Activated naive CD4-positive, alpha-beta T cell treated with Interleukin-2 at 50 U/mL for 16 hours (primary cell): ENCODE data around the gene ACTN2.

Experiments
- DNase-seq: peaks from one replicate; pipeline ENCODE4 v3.0.0-alpha.2; 2020

ACTN2 gene

GRCh38 chr1:236786453-236786852 is 100.2 kb downstream of the ACTN2 start:
- no peak for DNase-seq

DNA sequence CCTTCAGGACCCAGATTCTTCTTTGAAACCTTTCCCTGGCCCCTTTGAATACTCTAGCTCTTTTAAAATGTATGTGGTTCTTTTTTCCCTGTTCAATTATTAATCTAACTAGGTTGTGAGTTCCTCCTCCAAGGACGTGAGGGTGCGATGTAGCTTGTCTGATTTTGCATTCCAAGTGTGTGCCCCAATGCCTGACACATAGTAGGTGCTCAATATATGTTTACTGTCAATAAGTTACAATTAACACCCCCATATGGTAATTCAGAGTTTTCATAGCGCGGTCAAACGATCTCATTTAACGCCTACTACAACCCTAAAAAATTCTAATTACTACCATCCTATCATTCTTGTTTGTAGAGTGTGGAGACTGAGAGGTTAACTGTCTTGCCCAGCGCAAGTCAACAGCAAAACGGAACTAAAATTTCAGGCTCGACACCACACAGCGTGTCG is 108.3 kb downstream of the ACTN2 start:
- no peak for DNase-seq

DNA sequence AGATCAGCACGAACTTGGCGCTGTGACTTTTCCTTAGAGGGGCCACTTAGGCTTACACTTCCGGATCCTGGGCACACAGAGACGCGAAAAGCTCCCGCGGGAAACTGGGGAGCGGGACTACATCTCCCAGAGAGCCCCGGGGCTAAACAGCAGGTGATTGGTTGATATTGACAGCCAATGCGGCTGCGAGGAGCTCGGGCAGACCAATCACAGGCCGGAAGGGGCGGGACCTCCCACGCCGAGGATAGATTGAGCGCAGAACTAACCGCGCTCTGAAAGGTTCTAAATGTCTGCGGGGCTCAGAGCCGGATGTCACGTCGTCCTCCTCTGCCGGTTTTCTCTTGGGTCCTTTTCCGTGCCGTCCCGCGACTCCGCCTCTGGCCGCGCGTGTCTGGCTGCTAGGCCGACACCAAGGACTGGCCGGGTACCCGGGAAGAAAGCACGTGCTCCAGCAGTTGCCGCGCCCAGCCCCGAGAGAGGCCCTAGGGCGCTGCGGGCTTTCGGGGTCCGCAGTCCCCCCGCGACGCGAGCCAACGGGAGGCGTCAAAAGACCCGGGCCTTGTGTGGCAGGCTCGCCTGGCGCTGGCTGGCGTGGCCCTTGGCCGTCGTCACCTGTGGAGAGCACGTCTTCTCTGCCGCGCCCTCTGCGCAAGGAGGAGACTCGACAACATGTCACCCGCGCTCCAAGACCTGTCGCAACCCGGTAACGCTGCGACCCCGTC is 108.9 kb downstream of the ACTN2 start, which contains the start of gene MTR:
Gene MTR (plus strand): TSS at position 258 of the 722 bp plus-strand sequence. CDS start 412 bp downstream, at position 670.
- DNase-seq, result peak; percentile 98

DNA sequence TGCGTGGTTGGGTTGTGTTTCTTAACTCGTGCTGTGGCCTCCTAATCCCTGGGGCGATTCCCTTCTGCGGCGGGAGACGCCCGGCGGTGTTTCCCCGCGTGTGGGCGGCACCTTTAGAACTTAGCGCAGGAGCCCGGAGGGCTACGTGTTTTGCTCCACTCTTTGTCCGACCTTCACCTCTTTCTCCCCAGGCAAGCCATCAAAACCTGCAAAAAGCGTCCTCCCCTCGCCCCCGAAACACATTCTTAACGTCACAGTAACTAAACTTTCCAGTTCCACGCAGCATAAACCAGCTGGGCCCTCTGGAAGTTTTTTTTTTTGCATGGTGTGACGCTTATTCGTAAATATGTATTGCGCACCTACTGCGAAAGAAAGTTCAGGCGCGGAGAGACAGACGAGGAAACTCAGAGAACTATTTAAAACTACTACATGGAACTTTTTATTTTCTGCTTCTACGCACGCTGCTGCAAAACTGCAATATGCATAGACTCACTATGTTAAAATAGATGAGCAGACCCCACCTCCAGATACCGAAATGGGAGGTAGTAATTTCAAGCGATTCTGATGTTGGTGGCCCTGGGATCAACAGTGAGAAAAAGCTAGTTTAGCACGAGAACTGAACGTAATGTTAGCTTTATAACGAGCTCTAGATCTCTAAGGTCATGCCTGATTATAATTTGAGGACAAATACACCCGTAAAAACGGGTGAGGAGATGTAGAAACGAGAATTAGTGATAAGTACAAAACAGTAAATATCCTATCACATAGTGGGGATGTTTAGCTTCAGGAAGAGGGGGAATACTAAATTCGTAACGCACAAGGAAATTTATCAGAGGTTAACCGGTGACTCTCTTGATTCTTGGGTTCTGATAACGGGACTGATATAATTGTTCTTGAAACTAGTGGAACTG is 109.7 kb downstream of the ACTN2 start:
- DNase-seq, result peak; percentile 77

DNA sequence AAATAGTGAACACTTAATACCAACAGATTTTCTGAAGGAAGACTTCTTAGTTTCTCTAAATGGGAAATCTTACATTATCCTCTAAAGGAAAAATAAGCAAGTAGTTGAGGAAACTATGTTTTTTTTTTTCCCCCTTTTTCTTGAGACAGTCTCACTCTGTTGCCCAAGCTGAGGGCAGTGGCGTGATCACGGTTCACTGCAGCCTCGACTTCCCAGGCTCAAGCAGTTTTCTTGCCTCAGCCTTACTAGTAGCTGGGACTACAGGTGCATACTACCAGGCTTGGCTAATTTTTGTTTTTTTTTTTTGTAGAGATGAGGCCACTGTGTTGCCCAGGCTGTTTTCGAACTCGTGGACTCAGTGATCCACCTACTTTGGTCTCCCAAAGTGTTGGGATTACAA is 112.7 kb downstream of the ACTN2 start:
- DNase-seq, result no peak

DNA sequence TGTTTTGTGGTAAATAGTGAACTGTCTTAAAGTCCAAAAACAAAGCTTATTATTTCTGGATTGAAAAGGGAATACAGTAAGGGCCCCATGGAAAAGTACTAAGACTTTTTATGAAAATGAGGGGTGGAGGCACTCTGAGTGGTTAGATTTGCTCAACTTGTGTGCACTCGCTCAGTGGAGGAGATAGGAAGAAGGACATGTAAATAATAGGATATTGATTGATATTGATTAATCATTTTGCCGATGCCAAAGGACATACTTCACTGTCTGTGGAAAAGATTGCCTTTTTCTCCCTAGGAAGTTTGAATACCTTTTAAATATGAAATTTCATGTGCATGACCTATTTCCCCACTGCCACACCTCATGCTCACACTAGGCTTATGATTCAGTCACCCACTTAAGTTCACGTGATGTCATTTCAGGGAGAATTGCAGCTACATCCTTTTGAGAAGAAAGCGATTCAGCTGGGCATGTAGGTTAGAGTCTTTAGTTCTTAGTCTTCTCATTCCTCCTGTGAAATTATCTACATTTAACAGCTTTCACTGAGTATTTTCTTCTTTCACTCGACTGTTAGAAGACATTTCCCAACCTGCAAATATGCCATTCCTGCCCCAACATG is 113.8 kb downstream of the ACTN2 start:
- no peak for DNase-seq

DNA sequence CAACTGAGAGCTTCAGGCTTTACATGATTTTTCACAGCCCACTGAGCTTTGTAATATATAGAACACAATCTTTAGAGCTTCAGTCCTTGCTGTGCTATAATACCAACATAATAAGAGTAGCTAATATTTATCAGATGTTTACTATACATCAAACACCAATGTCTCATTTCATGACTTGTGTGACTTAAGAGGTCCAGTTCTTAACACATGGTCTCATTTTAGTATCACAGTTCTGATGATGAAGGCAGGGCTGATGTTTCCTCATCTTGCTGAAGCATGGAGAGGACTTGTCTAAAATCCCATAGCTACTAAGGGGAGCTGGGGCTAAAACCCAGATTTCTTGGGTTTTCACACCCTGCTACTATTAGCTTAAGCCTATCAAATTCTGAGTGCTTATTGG is 114.3 kb downstream of the ACTN2 start:
- no peak for DNase-seq

GRCh38 chr1:236802264-236802663 is 116.0 kb downstream of the ACTN2 start:
- no peak for DNase-seq

DNA sequence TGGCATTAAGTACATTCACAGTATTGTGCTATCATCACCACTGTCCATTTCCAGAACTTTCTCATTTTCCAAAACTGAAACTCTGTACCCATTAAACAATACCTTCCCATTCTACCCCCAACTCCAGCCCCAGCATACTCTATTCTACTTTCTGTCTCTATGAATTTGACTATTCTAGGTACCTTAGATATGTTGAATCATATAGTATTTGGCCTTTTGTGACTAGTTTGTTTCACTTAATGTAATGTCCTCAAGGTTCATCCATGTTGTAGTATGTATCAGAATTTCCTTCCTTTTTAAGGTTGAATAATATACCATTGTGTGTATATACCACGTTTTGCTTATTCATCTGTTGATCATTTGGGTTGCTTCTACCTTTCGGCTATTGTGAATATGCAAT is 120.3 kb downstream of the ACTN2 start:
- DNase-seq, result no peak

DNA sequence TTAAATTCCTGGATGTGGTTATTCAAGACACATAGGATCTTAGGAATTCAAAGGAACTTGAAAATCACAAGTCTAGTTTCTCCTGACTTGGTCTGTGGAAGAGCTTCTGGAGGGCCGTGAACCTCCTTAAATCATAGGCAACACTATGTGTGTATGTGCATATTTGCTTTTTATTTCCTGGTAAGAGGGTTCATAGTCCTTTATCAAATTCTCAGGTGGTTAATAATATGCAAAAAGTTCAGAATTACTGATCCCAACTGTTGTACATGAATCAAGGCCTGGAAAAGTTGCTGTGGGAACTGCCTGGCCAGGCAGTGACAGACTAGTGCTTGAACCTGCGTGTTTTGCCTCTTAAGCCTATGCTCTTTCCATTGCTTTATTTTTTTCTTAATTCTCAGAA is 121.7 kb downstream of the ACTN2 start:
- no peak for DNase-seq

DNA sequence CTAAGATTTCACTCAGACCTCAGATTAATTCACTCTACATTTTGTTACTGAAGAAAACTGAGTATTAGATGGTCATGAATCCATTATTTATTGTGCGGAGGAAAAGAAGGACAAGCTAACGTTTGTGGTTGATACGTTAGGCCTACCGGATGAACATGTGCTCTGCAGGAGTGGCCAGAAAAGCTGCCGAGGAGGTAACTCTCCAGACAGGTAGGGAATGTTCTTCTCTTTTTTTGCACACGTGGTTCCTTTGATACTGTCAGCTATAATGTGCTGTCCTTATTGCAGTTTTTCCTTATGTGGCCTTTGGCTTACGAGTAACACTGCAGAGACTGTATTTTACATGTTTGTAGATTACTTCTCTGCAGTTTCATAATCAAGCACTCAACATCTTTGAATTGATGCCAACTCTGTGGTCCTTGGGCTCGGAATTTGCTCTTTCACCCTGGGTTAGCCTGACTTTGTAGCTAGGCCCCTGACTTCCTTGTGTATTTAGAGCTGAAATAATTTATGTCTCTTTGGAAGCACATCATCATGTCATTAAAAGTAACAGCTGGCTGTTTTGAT is 122.3 kb downstream of the ACTN2 start:
- DNase-seq, result no peak

DNA sequence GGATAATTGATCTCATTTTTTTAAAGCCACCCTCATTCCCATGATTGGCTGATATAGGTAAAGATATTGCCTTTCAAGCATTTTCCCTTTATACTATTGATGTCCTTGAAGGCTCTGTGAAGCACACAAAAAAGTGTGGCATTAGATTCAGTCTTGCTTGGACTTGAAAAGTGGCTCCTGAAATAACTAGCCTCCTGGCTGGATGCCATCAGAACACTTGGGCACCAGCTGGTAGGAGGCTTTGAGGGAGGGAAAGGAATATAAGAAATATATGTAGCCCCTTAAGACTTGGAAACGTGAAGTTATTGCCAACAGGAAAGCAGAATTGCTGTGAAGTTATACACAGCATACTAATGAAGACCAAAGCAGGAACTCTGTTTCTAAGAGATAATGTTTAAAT is 122.8 kb downstream of the ACTN2 start:
- no peak for DNase-seq

GRCh38 chr1:236810018-236810417 is 123.7 kb downstream of the ACTN2 start:
- DNase-seq, result no peak

DNA sequence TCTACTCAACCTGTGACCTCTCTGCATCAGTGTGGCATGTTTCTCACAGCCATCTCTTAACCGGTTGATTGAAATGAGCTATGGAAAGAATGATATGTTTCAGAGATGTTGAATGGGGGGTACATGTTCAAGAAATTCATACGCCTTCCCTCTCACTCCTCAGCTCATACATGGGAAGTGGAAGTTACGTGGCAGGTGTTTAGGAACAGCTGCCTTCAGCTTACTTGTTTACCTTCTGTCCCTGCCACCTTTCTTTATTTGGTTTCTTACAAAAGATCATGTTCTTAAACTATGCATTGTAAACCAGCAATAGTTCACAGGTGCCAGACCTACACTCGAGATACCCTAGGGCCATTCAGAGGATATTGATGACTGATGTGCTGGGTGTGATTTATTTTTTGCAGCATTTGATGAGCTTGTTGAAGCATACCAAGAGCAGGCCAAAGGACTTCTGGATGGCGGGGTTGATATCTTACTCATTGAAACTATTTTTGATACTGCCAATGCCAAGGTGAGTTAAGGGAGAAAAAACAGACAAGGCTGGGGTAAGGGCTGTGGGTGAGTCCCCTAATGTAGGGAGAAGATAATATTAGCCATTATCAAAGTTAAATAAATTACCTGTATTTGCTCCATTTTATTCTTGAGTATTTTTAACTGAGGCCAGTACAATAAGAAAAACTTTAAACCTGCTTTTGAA is 126.2 kb downstream of the ACTN2 start:
- DNase-seq, result no peak
